Transverse colon (tissue), 4 donors: ENCODE measurements around the gene HHATL. TPM values are rescaled to one million over a fixed set of nuclear protein-coding genes. Genes with fewer than 3 reads are reported as not detected.

Source experiments
- DNase-seq: peaks from one replicate; pipeline ENCODE4 v3.0.0-alpha.2; 2019
- H3K27ac ChIP-seq, 4 donors: fragments of 200-600 bp; sonication (generic); 2 replicates each; pipeline ENCODE4 v1.5.1; 2016 to 2018; ENCODE audit warnings: inconsistent platforms in 4 of 4
- H3K27me3 ChIP-seq: fragments of 200-600 bp; sonication (generic); 2 replicates; pipeline ENCODE4 v1.5.1; 2017; ENCODE audit warnings: inconsistent platforms
- H3K36me3 ChIP-seq, 4 donors: fragments of 200-600 bp; sonication (generic); 2 replicates each; pipeline ENCODE4 v1.5.1; 2017 to 2019; ENCODE audit warnings: inconsistent platforms in 4 of 4
- H3K4me1 ChIP-seq, 4 donors: fragments of 200-600 bp; sonication (generic); 2 replicates each; pipeline ENCODE4 v1.5.1; 2017 to 2020; ENCODE audit warnings: inconsistent platforms in 4 of 4
- H3K4me3 ChIP-seq, 4 donors: fragments of 200-600 bp; sonication (generic); 1 replicate in 1 of 4; 2 replicates in 3 of 4; pipeline versions ENCODE4 v1.5.1 to v1.6.1; 2017 to 2019; ENCODE audit warnings: inconsistent platforms in 4 of 4
- H3K9me3 ChIP-seq, 2 donors: fragments of 200-600 bp; sonication (generic); 2 replicates each; pipeline ENCODE4 v1.5.1; 2017 to 2019; ENCODE audit warnings: inconsistent platforms in 2 of 2
- EP300 ChIP-seq: sonication (generic); formaldehyde crosslinking; IDR thresholded peaks from one replicate; pipeline ENCODE4 v1.6.1; 2017; ENCODE audit warnings: antibody characterized with exemption, low read depth
- POLR2A ChIP-seq: fragments of 450-650 bp; IDR thresholded peaks from one replicate; pipeline ENCODE4 v1.6.1; 2016; ENCODE audit warnings: antibody characterized with exemption, mild to moderate bottlenecking, moderate library complexity
- POLR2AphosphoS5 ChIP-seq, 3 donors: sonication (generic); formaldehyde crosslinking; IDR thresholded peaks; one replicate each; pipeline ENCODE4 v1.6.1; 2016; ENCODE audit warnings: antibody characterized with exemption in 3 of 3
- WGBS, 2 donors: methylation state at CpG; one replicate each; pipeline ENCODE4 v1.1.5; 2018; ENCODE audit warnings: low coverage in 1 of 2; 5-methylcytosine and 5-hydroxymethylcytosine counted together
- in situ Hi-C, 4 donors: fragments of 200-750 bp; cut with MboI; loops; one replicate each; pipeline versions ENCODE4 v1.15.0 to v1.15.1; 2017; ENCODE audit warnings: low sequenced_read_pairs in 3 of 4, low pct_ligation_motif_present in 1 of 4, low pct_unique_long_range_greater_than_20kb in 1 of 4
- intact Hi-C: fragments of 100-400 bp; cut with DNase I; formaldehyde crosslinking; loops from one replicate; pipeline ENCODE4 v1.15.1; 2023; ENCODE audit warnings: low total_unique reads
- total RNA-seq, 4 donors: library from RNA; depleted of rRNA; stranded (reverse); fragments of >200 nt; gene quantifications; one replicate each; pipeline ENCODE4 v1.1.0, GENCODE V29; 2016
- TF ChIP-seq, protein P1 (sequence below), 5 experiments: fragments of 200-600 bp in 3 of 5; fragments of 450-650 bp in 2 of 5; sonication (generic) in 3 of 5; IDR thresholded peaks; 1 replicate in 2 of 5; 2 replicates in 3 of 5; pipeline ENCODE4 v1.5.1; 2016 to 2017; ENCODE audit warnings: antibody characterized with exemption in 5 of 5, inconsistent platforms in 3 of 5, mild to moderate bottlenecking in 2 of 5, moderate library complexity in 1 of 5

The HHATL gene
- total RNA-seq, 4 donors from 2014 or later, result 0.27 TPM; not detected in 3

DNA sequence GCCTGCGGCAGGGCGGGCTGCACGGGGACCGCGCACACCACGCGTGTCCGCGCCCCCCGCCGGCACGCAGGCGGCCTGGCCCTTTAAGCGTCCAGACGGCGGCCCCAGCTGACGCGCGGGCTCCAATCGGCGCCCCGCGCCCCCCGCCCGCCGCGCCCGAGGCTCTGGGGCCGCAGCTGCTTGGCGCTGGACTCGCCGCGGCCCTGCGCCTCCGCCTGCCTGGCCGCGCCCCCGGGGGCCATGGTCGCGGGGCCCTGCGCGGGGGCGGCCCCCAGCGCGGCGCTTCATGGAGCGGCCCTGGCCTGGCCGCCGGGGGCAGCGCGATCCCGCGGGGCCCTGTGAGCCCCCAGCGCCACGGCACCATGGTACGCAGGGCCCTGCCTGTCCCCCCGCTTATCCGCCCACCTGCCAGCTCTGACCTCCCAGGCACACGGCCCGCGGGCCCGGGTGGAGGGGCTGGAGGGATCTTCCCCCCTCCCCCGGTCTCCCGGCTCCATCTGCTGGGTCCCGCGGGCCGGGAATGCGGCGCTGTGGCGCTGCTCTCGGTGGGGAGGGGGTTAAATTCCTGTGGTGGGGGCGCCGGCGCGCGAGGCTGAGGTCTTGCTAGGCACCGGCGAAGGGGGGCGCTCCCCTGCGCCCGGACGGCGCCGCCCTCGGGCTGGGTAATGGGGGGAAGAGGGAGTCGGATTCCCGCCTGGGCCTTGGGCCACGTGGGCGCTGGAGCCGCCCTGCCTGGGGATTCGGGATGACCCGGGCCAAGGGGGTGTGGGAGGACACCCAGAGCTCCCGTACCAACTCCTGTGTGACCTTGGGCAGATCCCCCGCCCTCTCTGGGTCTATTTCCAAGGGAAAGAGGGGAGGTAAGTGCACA is 48.0 kb downstream of the HHATL start:
- DNase-seq, result peak; percentile 46
- in situ Hi-C loops, result loop anchor here in 2 of 4 donors (10.0 kb wide), 1 partner anchor 90 kb away; no protein-coding TSS in a partner anchor
- intact Hi-C loops, result loop anchor here (5.0 kb wide), 1 partner anchor 93 kb away; no protein-coding TSS in a partner anchor

DNA sequence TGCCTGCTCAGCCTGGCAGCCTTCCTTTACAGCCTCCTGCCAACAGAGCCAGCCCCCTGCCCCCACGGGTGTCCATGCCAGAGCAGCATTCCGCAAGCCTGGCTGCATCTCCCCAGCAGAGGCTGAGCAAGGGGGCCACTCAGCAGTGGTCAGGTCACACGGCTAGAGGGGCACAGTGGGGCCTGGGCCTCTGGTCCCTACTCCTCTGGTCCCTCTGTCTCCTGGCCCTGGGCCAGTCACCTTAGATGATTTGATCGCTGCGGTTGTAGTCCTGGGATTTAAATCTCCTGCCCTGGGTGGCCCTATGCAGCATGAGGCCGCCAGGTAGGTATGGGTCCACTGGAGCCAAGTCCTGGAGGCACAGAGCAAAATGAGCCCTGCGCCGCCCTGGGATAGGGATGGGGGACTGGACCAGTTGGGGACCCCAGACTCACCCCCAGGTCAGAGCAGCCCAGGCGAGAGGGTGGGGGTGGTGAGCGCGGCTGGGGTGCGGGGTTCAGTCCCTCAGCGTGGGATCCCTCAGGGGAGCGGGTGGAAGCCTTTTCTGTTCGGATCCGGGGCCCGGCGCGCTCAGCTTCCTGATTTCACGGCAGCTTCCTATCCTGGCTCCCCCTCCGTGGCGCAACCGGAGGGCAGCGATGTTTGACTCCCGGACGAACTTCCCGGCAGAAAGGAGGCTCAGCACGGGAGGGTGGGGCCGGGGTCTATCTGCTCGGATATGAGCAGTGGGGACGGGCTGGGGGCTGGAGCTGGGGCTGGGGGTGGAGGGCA is 48.9 kb downstream of the HHATL start, which contains the start of gene ZBTB47:
ZBTB47 (plus strand) TSS at position 138 of the 771 bp plus-strand sequence. CDS start 4,659 bp downstream, outside the sequence.
- H3K4me3 ChIP-seq, result peak within 1 kb of the TSS; percentile 67 to 90 (median 70)
- H3K4me1 ChIP-seq, result peaks cover 16 to 38% (median 27%) of the 10 kb centered on the region in 4 donors
- in situ Hi-C loops, result loop anchor here in 2 of 4 donors (10.0 kb wide), 1 partner anchor 91 kb away; no protein-coding TSS in a partner anchor
- H3K36me3 ChIP-seq, result no peaks in the 10 kb centered on the region
- intact Hi-C loops, result loop anchor here (5.0 kb wide), 1 partner anchor 94 kb away; no protein-coding TSS in a partner anchor
- DNase-seq, result peak; percentile 58
- TF ChIP-seq POLR2AphosphoS5 (IDR thresholded peaks at IDR 0.05) (no peak), EP300 (no peak), POLR2A (no peak)
- TF ChIP-seq, protein P1, sequence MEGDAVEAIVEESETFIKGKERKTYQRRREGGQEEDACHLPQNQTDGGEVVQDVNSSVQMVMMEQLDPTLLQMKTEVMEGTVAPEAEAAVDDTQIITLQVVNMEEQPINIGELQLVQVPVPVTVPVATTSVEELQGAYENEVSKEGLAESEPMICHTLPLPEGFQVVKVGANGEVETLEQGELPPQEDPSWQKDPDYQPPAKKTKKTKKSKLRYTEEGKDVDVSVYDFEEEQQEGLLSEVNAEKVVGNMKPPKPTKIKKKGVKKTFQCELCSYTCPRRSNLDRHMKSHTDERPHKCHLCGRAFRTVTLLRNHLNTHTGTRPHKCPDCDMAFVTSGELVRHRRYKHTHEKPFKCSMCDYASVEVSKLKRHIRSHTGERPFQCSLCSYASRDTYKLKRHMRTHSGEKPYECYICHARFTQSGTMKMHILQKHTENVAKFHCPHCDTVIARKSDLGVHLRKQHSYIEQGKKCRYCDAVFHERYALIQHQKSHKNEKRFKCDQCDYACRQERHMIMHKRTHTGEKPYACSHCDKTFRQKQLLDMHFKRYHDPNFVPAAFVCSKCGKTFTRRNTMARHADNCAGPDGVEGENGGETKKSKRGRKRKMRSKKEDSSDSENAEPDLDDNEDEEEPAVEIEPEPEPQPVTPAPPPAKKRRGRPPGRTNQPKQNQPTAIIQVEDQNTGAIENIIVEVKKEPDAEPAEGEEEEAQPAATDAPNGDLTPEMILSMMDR (IDR thresholded peaks at IDR 0.05), result no peak
- 0 to 14% methylated on average over 1 to 15 of the region's 31 CpGs for WGBS, 2 donors
- no peaks in the 10 kb centered on the region for H3K9me3 ChIP-seq
- no peaks in the 10 kb centered on the region for H3K27me3 ChIP-seq
- H3K27ac ChIP-seq, result peak within 1 kb of the TSS; percentile 85 to 95 (median 90)

More for the DNA sequence above, 48.0 kb downstream of the HHATL start:
- Histone ChIP-seq H3K4me1 (peaks cover 16 to 42% (median 27%) of the 10 kb centered on the region in 4 donors), H3K36me3 (no peaks in the 10 kb centered on the region), H3K27me3 (no peaks in the 10 kb centered on the region), H3K4me3 (peak overlapping the region; percentile 67 to 90 (median 70)), H3K27ac (peak overlapping the region; percentile 85 to 95 (median 90)), H3K9me3 (no peaks in the 10 kb centered on the region)
- TF ChIP-seq POLR2AphosphoS5 (IDR thresholded peaks at IDR 0.05) (no peak), EP300 (no peak), POLR2A (no peak)
- TF ChIP-seq, protein P1 (IDR thresholded peaks at IDR 0.05), result no peak
- WGBS, 2 donors, result 4% methylated on average over 61 of the region's 94 CpGs; no CpG with 5 or more reads in 1 of the 2 donors

DNA sequence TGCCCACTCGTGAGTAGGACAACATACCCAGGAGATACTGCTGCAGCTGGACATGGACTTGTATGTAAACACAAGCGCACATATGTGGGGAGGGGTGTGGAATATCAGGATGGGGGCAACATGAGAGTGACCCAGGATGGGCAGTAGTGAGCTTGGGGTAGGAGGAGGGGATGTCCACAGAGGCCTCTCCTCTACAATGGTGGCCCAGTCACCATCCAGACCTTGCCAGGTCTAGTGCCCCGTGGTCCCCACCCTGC is 49.4 kb downstream of the HHATL start:
- peaks cover 16 to 38% (median 27%) of the 10 kb centered on the region in 4 donors for H3K4me1 ChIP-seq

More for the DNA sequence above, 49.4 kb downstream of the HHATL start:
- peak overlapping the region; percentile 85 to 95 (median 90) for H3K27ac ChIP-seq
- WGBS, 2 donors, result 44% methylated on average over 3 of the region's 3 CpGs; no CpG with 5 or more reads in 1 of the 2 donors
- H3K27me3 ChIP-seq, result no peaks in the 10 kb centered on the region
- H3K9me3 ChIP-seq, result no peaks in the 10 kb centered on the region
- DNase-seq, result no peak
- TF ChIP-seq EP300, result no peak
- TF ChIP-seq, protein P1 (IDR thresholded peaks at IDR 0.05), result no peak
- no peak for TF ChIP-seq POLR2A
- TF ChIP-seq POLR2AphosphoS5 (IDR thresholded peaks at IDR 0.05), result no peak
- peak overlapping the region; percentile 67 to 70 (median 68) for H3K4me3 ChIP-seq
- no peaks in the 10 kb centered on the region for H3K36me3 ChIP-seq
- intact Hi-C loops, result loop anchor here (5.0 kb wide), 1 partner anchor 94 kb away; no protein-coding TSS in a partner anchor
- in situ Hi-C loops, result loop anchor here in 2 of 4 donors (10.0 kb wide), 1 partner anchor 92 kb away; no protein-coding TSS in a partner anchor
